PFSK-1 (cell line): ENCODE data around the gene SERPINA5.

Experiments
- FOXP2 ChIP-seq: optimal IDR thresholded peaks from 2 replicates; pipeline ENCODE3; 2011; ENCODE audit warnings: borderline replicate concordance, control low read depth, inconsistent platforms; ENCODE audit not compliant: insufficient read depth; ENCODE audit errors: extremely low read length, extremely low read depth
- POLR2AphosphoS5 ChIP-seq: IDR thresholded peaks from 2 replicates; pipeline ENCODE4 v1.6.1; 2012; ENCODE audit warnings: low read depth, mild to moderate bottlenecking, control low read depth, low read length, moderate library complexity
- REST ChIP-seq, 2 experiments: IDR thresholded peaks; 2 replicates each; pipeline versions ENCODE4 v1.6.1 to v1.8.0; 2011 to 2012; ENCODE audit warnings: low read depth in 2 of 2, low read length in 2 of 2, control low read depth in 1 of 2, inconsistent platforms in 1 of 2, mild to moderate bottlenecking in 1 of 2, moderate library complexity in 1 of 2; ENCODE audit not compliant: insufficient read depth in 1 of 2
- SIN3A ChIP-seq: IDR thresholded peaks from 2 replicates; pipeline ENCODE4 v1.6.1; 2012; ENCODE audit warnings: mild to moderate bottlenecking, low read length, moderate library complexity, borderline replicate concordance; ENCODE audit not compliant: insufficient read depth
- TAF1 ChIP-seq: IDR thresholded peaks from 2 replicates; pipeline ENCODE4 v1.6.1; 2012; ENCODE audit warnings: low read length, control low read depth, borderline replicate concordance; ENCODE audit not compliant: insufficient read depth

SERPINA5 gene

GRCh38 chr14:94559638-94560290, 21.5 kb upstream of the SERPINA5 start:
- TF ChIP-seq SIN3A (no peak), REST (IDR thresholded peaks at IDR 0.05; ENCODE audit: insufficient read depth in 1 of 2, low read depth in 2 of 2, low read length in 2 of 2) (no peak), FOXP2 (no peak)

- TF ChIP-seq TAF1 (no peak), SIN3A (no peak), REST (IDR thresholded peaks at IDR 0.05; ENCODE audit: insufficient read depth in 1 of 2, low read depth in 2 of 2, low read length in 2 of 2) (no peak), POLR2AphosphoS5 (no peak), FOXP2 (no peak)
Measured at GRCh38 chr14:94560291-94560665, 20.9 kb upstream of the SERPINA5 start.

GRCh38 chr14:94560751-94561655, 20.2 kb upstream of the SERPINA5 start, which contains the start of gene SERPINA4:
Gene SERPINA4 (plus strand): TSS chr14:94561442. CDS start chr14:94563483, 2,041 bp downstream.
- TF ChIP-seq FOXP2 = no peak
- TF ChIP-seq SIN3A = no peak
- no peak for TF ChIP-seq TAF1
- TF ChIP-seq REST (IDR thresholded peaks at IDR 0.05; ENCODE audit: insufficient read depth in 1 of 2, low read depth in 2 of 2, low read length in 2 of 2) = no peak
- TF ChIP-seq POLR2AphosphoS5 = no peak

- TF ChIP-seq TAF1 (no peak), REST (IDR thresholded peaks at IDR 0.05; ENCODE audit: insufficient read depth in 1 of 2, low read depth in 2 of 2, low read length in 2 of 2) (no peak), FOXP2 (no peak), POLR2AphosphoS5 (no peak), SIN3A (no peak)
Measured at GRCh38 chr14:94561656-94562010, 19.6 kb upstream of the SERPINA5 start.
